Neutrophil (primary cell): Measurements from ENCODE around the gene HSPBP1.

ENCODE experiments used
- H3K27ac ChIP-seq: fragments of 200-600 bp; sonication (generic); 2 replicates; pipeline ENCODE4 v1.5.1; 2016; ENCODE audit warnings: mild to moderate bottlenecking, moderate library complexity
- H3K27me3 ChIP-seq: fragments of 200-600 bp; sonication (generic); 2 replicates; pipeline ENCODE4 v1.6.0; 2016; ENCODE audit warnings: mild to moderate bottlenecking
- H3K36me3 ChIP-seq: fragments of 200-600 bp; sonication (generic); 2 replicates; pipeline ENCODE4 v1.5.1; 2017
- H3K4me1 ChIP-seq, 2 experiments: fragments of 200-600 bp in 1 of 2; sonication (generic) in 1 of 2; 1 replicate in 1 of 2; 2 replicates in 1 of 2; pipeline versions ENCODE4 v1.5.1 to v1.6.1; 2013 to 2016; ENCODE audit warnings: low read depth in 1 of 2, low read length in 1 of 2, mild to moderate bottlenecking in 1 of 2, moderate library complexity in 1 of 2; ENCODE audit not compliant: control insufficient read depth in 1 of 2, insufficient read depth in 1 of 2
- H3K4me3 ChIP-seq, 2 experiments: fragments of 200-600 bp in 1 of 2; sonication (generic) in 1 of 2; 1 replicate in 1 of 2; 2 replicates in 1 of 2; pipeline ENCODE4 v1.5.1; 2013 to 2016; ENCODE audit warnings: low read depth in 1 of 2, low read length in 1 of 2, mild to moderate bottlenecking in 1 of 2, moderate library complexity in 1 of 2
- H3K9me3 ChIP-seq: fragments of 200-600 bp; sonication (generic); 2 replicates; pipeline ENCODE4 v1.5.1; 2016
- CTCF ChIP-seq: fragments of 200-600 bp; sonication (generic); IDR thresholded peaks from 2 replicates; pipeline ENCODE4 v1.5.1; 2016; ENCODE audit warnings: antibody characterized with exemption

HSPBP1 gene

GRCh38 chr19:55309448-55309847 is 29.5 kb upstream of the HSPBP1 start:
- no peak overlapping the region for H3K4me3 ChIP-seq
- no peak for TF ChIP-seq CTCF
- no peaks in the 10 kb centered on the region for H3K9me3 ChIP-seq
- H3K27me3 ChIP-seq = no peaks in the 10 kb centered on the region
- H3K36me3 ChIP-seq = no peaks in the 10 kb centered on the region
- H3K4me1 ChIP-seq = no peaks in the 10 kb centered on the region
- no peak overlapping the region for H3K27ac ChIP-seq

GRCh38 chr19:55308281-55308680 is 28.4 kb upstream of the HSPBP1 start:
- Histone ChIP-seq H3K27ac (no peak overlapping the region), H3K4me3 (no peak overlapping the region), H3K36me3 (no peaks in the 10 kb centered on the region), H3K4me1 (no peaks in the 10 kb centered on the region), H3K9me3 (no peaks in the 10 kb centered on the region), H3K27me3 (no peaks in the 10 kb centered on the region)
- TF ChIP-seq CTCF = no peak

- Histone ChIP-seq H3K27me3 (no peaks in the 10 kb centered on the region), H3K4me3 (no peak overlapping the region), H3K27ac (no peak overlapping the region), H3K9me3 (no peaks in the 10 kb centered on the region), H3K4me1 (peaks cover 4% of the 10 kb centered on the region in 2 experiments), H3K36me3 (no peaks in the 10 kb centered on the region)
- TF ChIP-seq CTCF = no peak
Observed at GRCh38 chr19:55306712-55307111, 26.8 kb upstream of the HSPBP1 start.

- Histone ChIP-seq H3K27me3 (no peaks in the 10 kb centered on the region), H3K4me1 (peaks cover 8 to 9% of the 10 kb centered on the region in 2 experiments), H3K27ac (no peak overlapping the region), H3K9me3 (no peaks in the 10 kb centered on the region), H3K4me3 (no peak overlapping the region), H3K36me3 (no peaks in the 10 kb centered on the region)
- no peak for TF ChIP-seq CTCF
Observed at GRCh38 chr19:55305983-55306562, 26.2 kb upstream of the HSPBP1 start.

GRCh38 chr19:55305491-55305890 is 25.6 kb upstream of the HSPBP1 start:
- Histone ChIP-seq H3K4me3 (no peak overlapping the region), H3K4me1 (peaks cover 8 to 9% of the 10 kb centered on the region in 2 experiments), H3K36me3 (no peaks in the 10 kb centered on the region), H3K27ac (no peak overlapping the region), H3K27me3 (no peaks in the 10 kb centered on the region), H3K9me3 (no peaks in the 10 kb centered on the region)
- no peak for TF ChIP-seq CTCF

GRCh38 chr19:55304980-55305379 is 25.1 kb upstream of the HSPBP1 start:
- Histone ChIP-seq H3K27ac (no peak overlapping the region), H3K27me3 (no peaks in the 10 kb centered on the region), H3K4me1 (peaks cover 8 to 9% of the 10 kb centered on the region in 2 experiments), H3K9me3 (no peaks in the 10 kb centered on the region), H3K36me3 (no peaks in the 10 kb centered on the region), H3K4me3 (no peak overlapping the region)
- TF ChIP-seq CTCF = no peak
